Activated T-helper 17 cell treated with anti-CD3 and anti-CD28 coated beads, Interleukin-2, amount 50 U/mL, for 72 hours (primary cell): ENCODE results near the gene INS. TPM values are rescaled to one million over a fixed set of nuclear protein-coding genes. Genes with fewer than 3 reads are reported as not detected.

Source experiments
- ATAC-seq: fragments of 150-1000 bp; cut with Tn5 transposase; replicated peaks from 2 replicates; pipeline ENCODE4 v1.10.0; 2021; ENCODE audit warnings: mild to moderate bottlenecking, moderate library complexity
- H3K27ac Mint-ChIP-seq: one replicate; pipeline ENCODE4 v1.8.0; 2022; ENCODE audit warnings: mixed read lengths
- H3K27me3 Mint-ChIP-seq: one replicate; pipeline ENCODE4 v1.8.0; 2022; ENCODE audit warnings: mixed read lengths
- H3K36me3 Mint-ChIP-seq: one replicate; pipeline ENCODE4 v1.8.0; 2022; ENCODE audit warnings: low read depth, mild to moderate bottlenecking, mixed read lengths
- H3K4me1 Mint-ChIP-seq: one replicate; pipeline ENCODE4 v1.8.0; 2022; ENCODE audit warnings: mixed read lengths
- H3K4me3 Mint-ChIP-seq: one replicate; pipeline ENCODE4 v1.8.0; 2022; ENCODE audit warnings: mild to moderate bottlenecking, mixed read lengths
- H3K9me3 Mint-ChIP-seq: one replicate; pipeline ENCODE4 v1.8.0; 2022; ENCODE audit warnings: mixed read lengths
- total RNA-seq, 2 donors: library from RNA; stranded (reverse); gene quantifications; one replicate each; pipeline ENCODE4 v1.2.3, GENCODE V29; 2022

Gene INS
- total RNA-seq: not detected

GRCh38 chr11:2160736-2161259 is at the start of gene INS:
TSS of gene INS (minus strand) at chr11:2161209. CDS start at chr11:2160971, 238 bp downstream.
- Mint-ChIP-seq H3K27me3 (no peaks in the 10 kb centered on the region), H3K4me3 (no peak within 1 kb of the TSS), H3K27ac (no peak within 1 kb of the TSS), H3K36me3 (no peaks in the 10 kb centered on the region), H3K4me1 (no peaks in the 10 kb centered on the region), H3K9me3 (no peaks in the 10 kb centered on the region)
- ATAC-seq: no peak

- Mint-ChIP-seq H3K4me3 (no peak overlapping the region), H3K27me3 (no peaks in the 10 kb centered on the region), H3K27ac (no peak overlapping the region), H3K9me3 (no peaks in the 10 kb centered on the region), H3K36me3 (no peaks in the 10 kb centered on the region), H3K4me1 (peaks cover 5% of the 10 kb centered on the region)
- no peak for ATAC-seq
Measured at GRCh38 chr11:2210366-2211112, 49.5 kb upstream of the INS start.

GRCh38 chr11:2209900-2210321 is 48.9 kb upstream of the INS start:
- no peak for ATAC-seq
- no peaks in the 10 kb centered on the region for H3K27me3 Mint-ChIP-seq

GRCh38 chr11:2209370-2209801 is 48.4 kb upstream of the INS start:
- no peaks in the 10 kb centered on the region for H3K27me3 Mint-ChIP-seq
- no peaks in the 10 kb centered on the region for H3K9me3 Mint-ChIP-seq
- no peak overlapping the region for H3K4me3 Mint-ChIP-seq
- ATAC-seq: no peak
- H3K36me3 Mint-ChIP-seq: no peaks in the 10 kb centered on the region
- H3K4me1 Mint-ChIP-seq: peaks cover 5% of the 10 kb centered on the region
- no peak overlapping the region for H3K27ac Mint-ChIP-seq

More at GRCh38 chr11:2209900-2210321, 48.9 kb upstream of the INS start:
- Mint-ChIP-seq H3K4me3 (no peak overlapping the region), H3K36me3 (no peaks in the 10 kb centered on the region), H3K4me1 (peaks cover 5% of the 10 kb centered on the region), H3K27ac (no peak overlapping the region), H3K9me3 (no peaks in the 10 kb centered on the region)

- H3K27me3 Mint-ChIP-seq: no peaks in the 10 kb centered on the region
- H3K4me3 Mint-ChIP-seq: no peak overlapping the region
- no peaks in the 10 kb centered on the region for H3K9me3 Mint-ChIP-seq
- H3K4me1 Mint-ChIP-seq: peaks cover 5% of the 10 kb centered on the region
- no peaks in the 10 kb centered on the region for H3K36me3 Mint-ChIP-seq
- H3K27ac Mint-ChIP-seq: no peak overlapping the region
- ATAC-seq: no peak
Measured at GRCh38 chr11:2208691-2209369, 47.8 kb upstream of the INS start.

- no peaks in the 10 kb centered on the region for H3K36me3 Mint-ChIP-seq
- ATAC-seq: no peak
Measured at GRCh38 chr11:2207773-2208621, 47.0 kb upstream of the INS start.

GRCh38 chr11:2207212-2207611 is 46.2 kb upstream of the INS start:
- no peaks in the 10 kb centered on the region for H3K36me3 Mint-ChIP-seq
- H3K27ac Mint-ChIP-seq: no peak overlapping the region
- no peak for ATAC-seq
- H3K4me1 Mint-ChIP-seq: no peaks in the 10 kb centered on the region
- no peak overlapping the region for H3K4me3 Mint-ChIP-seq
- H3K9me3 Mint-ChIP-seq: no peaks in the 10 kb centered on the region
- no peaks in the 10 kb centered on the region for H3K27me3 Mint-ChIP-seq

More at GRCh38 chr11:2207773-2208621, 47.0 kb upstream of the INS start:
- Mint-ChIP-seq H3K4me1 (no peaks in the 10 kb centered on the region), H3K27ac (no peak overlapping the region), H3K27me3 (no peaks in the 10 kb centered on the region), H3K4me3 (no peak overlapping the region), H3K9me3 (no peaks in the 10 kb centered on the region)

GRCh38 chr11:2205981-2206690 is 45.1 kb upstream of the INS start:
- Mint-ChIP-seq H3K9me3 (peaks cover under 1% of the 10 kb centered on the region), H3K27me3 (no peaks in the 10 kb centered on the region), H3K36me3 (no peaks in the 10 kb centered on the region), H3K4me1 (no peaks in the 10 kb centered on the region), H3K27ac (no peak overlapping the region), H3K4me3 (no peak overlapping the region)
- ATAC-seq: no peak

GRCh38 chr11:2205214-2205720 is 44.3 kb upstream of the INS start:
- H3K4me1 Mint-ChIP-seq: no peaks in the 10 kb centered on the region
- H3K27ac Mint-ChIP-seq: no peak overlapping the region
- H3K4me3 Mint-ChIP-seq: no peak overlapping the region
- no peak for ATAC-seq
- peaks cover 5% of the 10 kb centered on the region for H3K9me3 Mint-ChIP-seq
- no peaks in the 10 kb centered on the region for H3K27me3 Mint-ChIP-seq
- no peaks in the 10 kb centered on the region for H3K36me3 Mint-ChIP-seq

- no peaks in the 10 kb centered on the region for H3K36me3 Mint-ChIP-seq
- no peak overlapping the region for H3K27ac Mint-ChIP-seq
- H3K4me3 Mint-ChIP-seq: no peak overlapping the region
- no peaks in the 10 kb centered on the region for H3K4me1 Mint-ChIP-seq
- no peak for ATAC-seq
- no peaks in the 10 kb centered on the region for H3K27me3 Mint-ChIP-seq
- H3K9me3 Mint-ChIP-seq: peaks cover 5% of the 10 kb centered on the region
Measured at GRCh38 chr11:2204361-2205213, 43.6 kb upstream of the INS start.

GRCh38 chr11:2203440-2204259 is 42.6 kb upstream of the INS start:
- ATAC-seq: no peak
- Mint-ChIP-seq H3K27me3 (no peaks in the 10 kb centered on the region), H3K36me3 (no peaks in the 10 kb centered on the region), H3K9me3 (peaks cover 5% of the 10 kb centered on the region), H3K4me3 (no peak overlapping the region), H3K4me1 (no peaks in the 10 kb centered on the region), H3K27ac (no peak overlapping the region)

GRCh38 chr11:2202900-2203439 is 42.0 kb upstream of the INS start:
- H3K27ac Mint-ChIP-seq: no peak overlapping the region
- no peaks in the 10 kb centered on the region for H3K27me3 Mint-ChIP-seq
- H3K4me1 Mint-ChIP-seq: no peaks in the 10 kb centered on the region
- H3K36me3 Mint-ChIP-seq: no peaks in the 10 kb centered on the region
- no peak for ATAC-seq
- peaks cover 5% of the 10 kb centered on the region for H3K9me3 Mint-ChIP-seq
- H3K4me3 Mint-ChIP-seq: no peak overlapping the region
